Measurements from ENCODE around the gene WNT7A.

The WNT7A gene

DNA sequence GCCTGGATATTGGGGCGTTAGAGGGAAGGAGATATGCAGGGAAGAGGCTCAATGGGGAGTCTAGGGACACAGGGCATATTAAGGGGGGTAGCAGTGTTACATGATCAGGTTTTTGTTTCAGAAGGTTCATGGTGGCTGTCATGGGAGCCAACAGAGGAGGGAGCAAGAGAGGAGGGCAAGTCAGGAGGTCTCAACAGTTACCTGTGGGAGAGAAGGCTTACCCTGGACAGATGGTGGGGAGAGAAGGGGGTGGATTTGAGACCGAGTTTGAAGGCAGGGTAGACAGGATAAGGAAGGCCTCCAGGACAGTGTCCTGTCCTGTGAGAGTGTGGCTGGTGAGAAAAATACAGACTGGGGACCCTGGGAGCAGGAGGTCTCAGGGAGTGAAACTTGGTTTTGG lies 3.8 kb upstream of the WNT7A start:
- TF ChIP-seq, protein P1, sequence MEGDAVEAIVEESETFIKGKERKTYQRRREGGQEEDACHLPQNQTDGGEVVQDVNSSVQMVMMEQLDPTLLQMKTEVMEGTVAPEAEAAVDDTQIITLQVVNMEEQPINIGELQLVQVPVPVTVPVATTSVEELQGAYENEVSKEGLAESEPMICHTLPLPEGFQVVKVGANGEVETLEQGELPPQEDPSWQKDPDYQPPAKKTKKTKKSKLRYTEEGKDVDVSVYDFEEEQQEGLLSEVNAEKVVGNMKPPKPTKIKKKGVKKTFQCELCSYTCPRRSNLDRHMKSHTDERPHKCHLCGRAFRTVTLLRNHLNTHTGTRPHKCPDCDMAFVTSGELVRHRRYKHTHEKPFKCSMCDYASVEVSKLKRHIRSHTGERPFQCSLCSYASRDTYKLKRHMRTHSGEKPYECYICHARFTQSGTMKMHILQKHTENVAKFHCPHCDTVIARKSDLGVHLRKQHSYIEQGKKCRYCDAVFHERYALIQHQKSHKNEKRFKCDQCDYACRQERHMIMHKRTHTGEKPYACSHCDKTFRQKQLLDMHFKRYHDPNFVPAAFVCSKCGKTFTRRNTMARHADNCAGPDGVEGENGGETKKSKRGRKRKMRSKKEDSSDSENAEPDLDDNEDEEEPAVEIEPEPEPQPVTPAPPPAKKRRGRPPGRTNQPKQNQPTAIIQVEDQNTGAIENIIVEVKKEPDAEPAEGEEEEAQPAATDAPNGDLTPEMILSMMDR (IDR thresholded peaks at IDR 0.05): no peak
- peaks cover 74% of the 10 kb centered on the region for H3K27me3 ChIP-seq
- H3K9me3 ChIP-seq: no peaks in the 10 kb centered on the region
- no peak overlapping the region for H3K4me3 ChIP-seq (ENCODE audit: low read depth in 1 of 2, low read length in 1 of 2)
- peaks cover 0 to under 1% of the 10 kb centered on the region in 2 experiments for H3K4me1 ChIP-seq (ENCODE audit: control insufficient read depth in 1 of 2, insufficient read depth in 1 of 2, low read depth in 1 of 2, low read length in 1 of 2)
- no peaks in the 10 kb centered on the region for H3K36me3 ChIP-seq
- no peak overlapping the region for H3K27ac ChIP-seq

DNA sequence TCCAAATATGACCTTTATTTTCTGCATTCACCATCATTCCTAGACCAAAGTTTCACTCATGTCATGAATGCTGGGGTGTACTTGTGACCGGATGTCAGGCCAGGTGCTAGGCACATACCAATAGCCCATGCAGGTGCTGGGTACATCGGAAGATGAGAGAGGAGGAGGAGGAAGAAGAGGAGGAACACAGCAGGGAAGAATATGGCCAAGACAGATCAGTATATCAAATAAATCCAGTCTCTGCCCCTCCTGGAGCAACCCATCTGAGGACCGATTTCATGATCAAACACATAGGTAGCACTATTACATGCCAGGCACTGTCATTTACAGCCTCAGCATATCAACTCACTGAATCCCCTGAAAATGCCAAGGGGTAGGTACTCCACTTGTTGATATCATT lies 3.0 kb upstream of the WNT7A start:
- Histone ChIP-seq H3K9me3 (no peaks in the 10 kb centered on the region), H3K27ac (no peak overlapping the region), H3K36me3 (no peaks in the 10 kb centered on the region), H3K4me3 (ENCODE audit: low read depth in 1 of 2, low read length in 1 of 2) (no peak overlapping the region), H3K27me3 (peaks cover 82% of the 10 kb centered on the region), H3K4me1 (ENCODE audit: control insufficient read depth in 1 of 2, insufficient read depth in 1 of 2, low read depth in 1 of 2, low read length in 1 of 2) (peaks cover 2 to 3% of the 10 kb centered on the region in 2 experiments)
- TF ChIP-seq, protein P1 (IDR thresholded peaks at IDR 0.05): no peak

DNA sequence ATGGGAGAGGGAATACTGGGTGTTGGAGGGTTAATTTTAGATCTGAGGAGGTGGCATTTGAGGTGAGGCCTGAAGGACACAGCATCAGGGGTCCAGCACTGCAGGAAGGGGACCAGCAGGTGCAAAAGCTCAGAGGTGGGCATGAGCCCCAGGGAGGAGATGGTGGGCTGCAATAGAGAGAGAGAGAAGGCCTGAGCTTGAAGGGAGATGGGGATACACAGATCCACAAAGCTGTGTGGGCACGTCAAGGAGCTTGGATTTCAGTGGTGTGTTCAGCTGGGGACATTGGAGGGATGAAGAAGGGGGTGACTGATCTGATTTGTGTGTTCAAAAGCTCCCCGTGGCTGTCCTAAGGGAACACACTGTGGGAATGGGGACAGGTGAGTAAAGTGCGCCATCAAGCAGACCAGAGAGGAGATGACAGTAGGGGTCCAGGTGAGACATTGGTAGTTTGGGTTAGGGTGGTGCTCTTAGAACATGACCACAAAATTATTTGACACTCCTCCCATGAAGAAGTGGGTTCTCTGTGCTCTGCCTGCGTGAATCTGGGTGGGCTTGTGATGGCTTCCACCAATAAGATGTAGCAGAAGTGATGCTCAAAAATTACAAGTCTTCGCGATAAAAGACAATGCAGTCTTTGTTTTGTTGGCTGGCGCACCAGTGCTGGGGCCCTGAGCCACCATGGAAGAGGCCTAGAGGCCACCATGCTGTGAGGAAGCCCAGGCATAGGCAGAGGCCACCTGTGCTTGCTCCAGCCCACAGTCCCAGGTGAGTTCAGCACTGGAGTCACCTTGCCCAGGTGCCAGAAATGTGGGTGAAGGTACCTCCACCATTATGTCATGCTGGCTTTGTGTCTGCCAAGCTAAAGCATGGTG lies 1.9 kb upstream of the WNT7A start:
- Histone ChIP-seq H3K4me1 (ENCODE audit: control insufficient read depth in 1 of 2, insufficient read depth in 1 of 2, low read depth in 1 of 2, low read length in 1 of 2) (peaks cover 2 to 3% of the 10 kb centered on the region in 2 experiments), H3K9me3 (no peaks in the 10 kb centered on the region), H3K27ac (no peak overlapping the region), H3K36me3 (no peaks in the 10 kb centered on the region), H3K4me3 (ENCODE audit: low read depth in 1 of 2, low read length in 1 of 2) (no peak overlapping the region), H3K27me3 (peaks cover 89% of the 10 kb centered on the region)
- TF ChIP-seq, protein P1 (IDR thresholded peaks at IDR 0.05): no peak

DNA sequence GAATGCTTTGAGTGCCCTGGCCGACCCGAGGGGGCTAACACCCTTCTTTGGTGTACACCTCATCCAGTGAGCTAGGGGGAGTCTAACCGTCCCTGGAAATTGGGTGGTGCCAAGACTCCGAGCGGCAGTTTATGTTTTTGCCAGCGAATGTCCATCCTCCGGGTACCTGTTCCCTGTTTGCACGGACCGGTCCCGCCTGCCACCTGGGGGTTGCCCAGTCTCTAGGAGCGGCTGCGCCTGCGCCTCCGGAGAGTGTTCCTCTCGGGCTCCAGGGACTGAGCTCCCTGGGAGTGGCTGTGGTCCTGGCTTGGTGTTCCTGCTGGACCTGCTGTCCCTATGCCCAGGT lies 913 bp upstream of the WNT7A start:
- TF ChIP-seq, protein P1 (IDR thresholded peaks at IDR 0.05): no peak
- no peaks in the 10 kb centered on the region for H3K36me3 ChIP-seq
- peaks cover 95% of the 10 kb centered on the region for H3K27me3 ChIP-seq
- no peaks in the 10 kb centered on the region for H3K9me3 ChIP-seq
- no peak overlapping the region for H3K4me3 ChIP-seq (ENCODE audit: low read depth in 1 of 2, low read length in 1 of 2)
- H3K27ac ChIP-seq: no peak overlapping the region
- H3K4me1 ChIP-seq (ENCODE audit: control insufficient read depth in 1 of 2, insufficient read depth in 1 of 2, low read depth in 1 of 2, low read length in 1 of 2): peaks cover 2 to 3% of the 10 kb centered on the region in 2 experiments

DNA sequence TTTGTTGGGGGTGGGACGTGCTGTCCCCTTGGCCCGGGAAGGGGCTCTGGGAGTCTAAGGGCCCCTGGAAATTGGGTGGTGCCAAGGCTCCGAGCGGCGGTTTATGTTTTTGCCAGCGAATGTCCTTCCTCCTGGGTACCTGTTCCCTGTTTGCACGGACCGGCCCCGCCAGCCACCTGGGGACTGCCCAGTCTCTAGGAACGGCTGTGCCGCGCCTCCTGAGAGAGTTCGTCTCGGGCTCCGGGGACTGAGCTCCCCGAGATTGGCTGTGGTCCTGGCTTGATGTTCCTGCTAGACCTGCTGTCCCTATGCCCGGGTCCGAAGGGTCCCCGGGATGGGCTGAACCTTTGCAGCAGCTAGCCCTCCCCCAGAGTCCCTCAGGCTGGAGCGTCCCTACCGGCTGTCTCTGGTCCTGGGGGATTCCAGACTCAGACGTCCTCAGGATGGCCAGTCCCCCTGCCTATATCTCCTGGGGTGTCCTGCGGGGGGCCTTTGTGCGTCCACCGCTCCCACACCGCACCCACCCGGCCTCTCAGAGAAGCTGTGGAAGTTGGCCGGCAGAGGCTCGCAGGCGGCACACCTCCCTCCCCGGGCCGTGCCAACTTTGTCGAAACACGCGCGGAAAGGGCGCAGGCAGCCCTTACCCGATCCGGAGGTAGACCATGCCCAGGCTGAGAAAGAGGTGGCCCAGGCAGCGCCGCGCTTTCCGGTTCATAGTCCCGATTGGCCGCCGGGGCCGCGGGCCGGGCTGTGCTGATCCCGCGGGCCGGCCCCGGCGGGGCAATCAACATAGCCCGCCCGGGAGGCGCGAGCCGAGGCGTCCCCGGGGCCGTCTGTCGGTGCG lies 547 bp downstream of the WNT7A start:
- H3K4me3 ChIP-seq (ENCODE audit: low read depth in 1 of 2, low read length in 1 of 2): no peak overlapping the region
- H3K9me3 ChIP-seq: no peaks in the 10 kb centered on the region
- no peaks in the 10 kb centered on the region for H3K36me3 ChIP-seq
- peaks cover 2 to 3% of the 10 kb centered on the region in 2 experiments for H3K4me1 ChIP-seq (ENCODE audit: control insufficient read depth in 1 of 2, insufficient read depth in 1 of 2, low read depth in 1 of 2, low read length in 1 of 2)
- H3K27me3 ChIP-seq: peaks cover 99% of the 10 kb centered on the region
- TF ChIP-seq, protein P1 (IDR thresholded peaks at IDR 0.05): no peak
- no peak overlapping the region for H3K27ac ChIP-seq
